ELR (cell line): ENCODE measurements around the gene MSLN.

Experiments used
- DNase-seq: peaks from one replicate; pipeline ENCODE4 v3.0.0-alpha.2; 2015; ENCODE audit warnings: low read depth

The MSLN gene

GRCh38 chr16:776824-777223, 16.3 kb downstream of the MSLN start:
- no peak for DNase-seq

- DNase-seq: peak; percentile 72
These were observed 17.3 kb downstream of the MSLN start for GRCh38 chr16:777826-778225.

GRCh38 chr16:778447-778846, 17.9 kb downstream of the MSLN start:
- DNase-seq: no peak

- DNase-seq: no peak
These were observed 18.5 kb downstream of the MSLN start for GRCh38 chr16:778909-779527.

- DNase-seq: no peak
These were observed 19.0 kb downstream of the MSLN start for GRCh38 chr16:779561-779960.

- no peak for DNase-seq
These were observed 19.8 kb downstream of the MSLN start for GRCh38 chr16:780296-780695.

GRCh38 chr16:781346-782010, 20.9 kb downstream of the MSLN start:
- DNase-seq: no peak

- no peak for DNase-seq
These were observed 21.7 kb downstream of the MSLN start for GRCh38 chr16:782258-782657.

GRCh38 chr16:782766-783403, 22.4 kb downstream of the MSLN start:
- DNase-seq: no peak

- DNase-seq: no peak
These were observed 23.0 kb downstream of the MSLN start for GRCh38 chr16:783404-784161.

- no peak for DNase-seq
These were observed 23.9 kb downstream of the MSLN start for GRCh38 chr16:784431-784830.

- peak; percentile 73 for DNase-seq
These were observed 25.3 kb downstream of the MSLN start for GRCh38 chr16:785563-786535.

GRCh38 chr16:787321-787966, 26.9 kb downstream of the MSLN start:
- DNase-seq: no peak

GRCh38 chr16:787978-788398, 27.5 kb downstream of the MSLN start, which contains the start of gene RPUSD1:
Gene RPUSD1, minus strand, starts transcription at chr16:788381. Its CDS starts 644 bp downstream, at chr16:787737.
- DNase-seq: no peak

- DNase-seq: peak; percentile 88
These were observed 28.0 kb downstream of the MSLN start, which contains the start of gene CHTF18 for GRCh38 chr16:788399-789126. Gene CHTF18, plus strand, starts transcription at chr16:788620. Its CDS starts 65 bp downstream, at chr16:788685.

GRCh38 chr16:789191-789850, 28.8 kb downstream of the MSLN start:
- no peak for DNase-seq

GRCh38 chr16:790086-790485, 29.6 kb downstream of the MSLN start:
- no peak for DNase-seq

- DNase-seq: no peak
These were observed 30.6 kb downstream of the MSLN start for GRCh38 chr16:791131-791530.

GRCh38 chr16:792221-792995, 31.9 kb downstream of the MSLN start:
- no peak for DNase-seq
